Measurements from ENCODE around the gene PTPRQ.

PTPRQ gene

DNA sequence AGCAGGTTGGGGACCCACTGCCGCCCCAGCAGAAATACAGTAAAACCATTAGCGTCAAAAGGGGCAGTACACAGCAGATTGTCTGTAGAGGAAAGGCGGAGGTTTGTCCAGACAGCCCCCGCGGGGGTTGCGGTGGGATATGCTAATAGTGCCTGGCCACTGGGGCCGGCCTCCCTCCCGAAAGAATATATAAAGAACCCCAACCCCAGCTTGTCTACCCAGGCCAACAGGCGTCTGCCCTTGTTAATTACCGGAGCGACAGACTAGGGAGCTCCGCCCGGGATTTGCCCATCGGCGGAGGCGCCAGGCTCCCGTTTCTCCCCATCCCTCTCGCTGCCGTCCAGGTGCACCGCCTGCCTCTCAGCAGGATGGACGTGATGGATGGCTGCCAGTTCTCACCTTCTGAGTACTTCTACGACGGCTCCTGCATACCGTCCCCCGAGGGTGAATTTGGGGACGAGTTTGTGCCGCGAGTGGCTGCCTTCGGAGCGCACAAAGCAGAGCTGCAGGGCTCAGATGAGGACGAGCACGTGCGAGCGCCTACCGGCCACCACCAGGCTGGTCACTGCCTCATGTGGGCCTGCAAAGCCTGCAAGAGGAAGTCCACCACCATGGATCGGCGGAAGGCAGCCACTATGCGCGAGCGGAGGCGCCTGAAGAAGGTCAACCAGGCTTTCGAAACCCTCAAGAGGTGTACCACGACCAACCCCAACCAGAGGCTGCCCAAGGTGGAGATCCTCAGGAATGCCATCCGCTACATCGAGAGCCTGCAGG, 272.8 kb downstream of the PTPRQ start, which contains the start of gene MYF5:
Gene MYF5 (plus strand): TSS at position 217 of the 774 bp plus-strand sequence. CDS start 152 bp downstream, at position 369.
- no peak within 1 kb of the TSS for H3K4me3 ChIP-seq (ENCODE audit: low read depth, low read length)

- no peak overlapping the region for H3K4me3 ChIP-seq (ENCODE audit: low read depth, low read length)
Measured at GRCh38 chr12:80717856-80718255, 273.8 kb downstream of the PTPRQ start.

- H3K4me3 ChIP-seq (ENCODE audit: low read depth, low read length), result no peak overlapping the region
Measured at GRCh38 chr12:80720516-80720915, 276.5 kb downstream of the PTPRQ start.

DNA sequence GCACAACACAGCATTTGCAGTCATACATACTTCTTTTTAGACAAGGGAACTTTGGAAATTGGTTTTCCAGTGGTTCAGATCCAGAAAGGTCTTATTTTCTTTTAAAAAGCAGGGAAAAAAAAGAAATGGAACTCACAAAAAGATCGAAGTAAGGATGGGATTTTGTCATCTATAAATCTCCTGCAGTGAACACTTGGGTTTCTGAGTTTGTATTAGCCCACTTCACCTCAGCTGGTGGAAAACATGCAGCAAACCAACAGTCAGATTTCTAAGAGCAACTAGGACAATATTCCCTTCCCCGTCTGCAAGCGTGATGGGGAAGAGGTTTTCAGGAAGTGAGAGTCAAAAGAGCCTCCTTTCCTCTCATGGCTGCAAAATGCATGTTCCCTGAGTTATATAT, 277.3 kb downstream of the PTPRQ start:
- H3K4me3 ChIP-seq (ENCODE audit: low read depth, low read length), result no peak overlapping the region
